ENCODE results near the gene TPRN. TPM values are rescaled to one million over a fixed set of nuclear protein-coding genes. Genes with fewer than 3 reads are reported as not detected.

The TPRN gene
- total RNA-seq, 1 experiment from 2014 or later, result 7.4 TPM

DNA sequence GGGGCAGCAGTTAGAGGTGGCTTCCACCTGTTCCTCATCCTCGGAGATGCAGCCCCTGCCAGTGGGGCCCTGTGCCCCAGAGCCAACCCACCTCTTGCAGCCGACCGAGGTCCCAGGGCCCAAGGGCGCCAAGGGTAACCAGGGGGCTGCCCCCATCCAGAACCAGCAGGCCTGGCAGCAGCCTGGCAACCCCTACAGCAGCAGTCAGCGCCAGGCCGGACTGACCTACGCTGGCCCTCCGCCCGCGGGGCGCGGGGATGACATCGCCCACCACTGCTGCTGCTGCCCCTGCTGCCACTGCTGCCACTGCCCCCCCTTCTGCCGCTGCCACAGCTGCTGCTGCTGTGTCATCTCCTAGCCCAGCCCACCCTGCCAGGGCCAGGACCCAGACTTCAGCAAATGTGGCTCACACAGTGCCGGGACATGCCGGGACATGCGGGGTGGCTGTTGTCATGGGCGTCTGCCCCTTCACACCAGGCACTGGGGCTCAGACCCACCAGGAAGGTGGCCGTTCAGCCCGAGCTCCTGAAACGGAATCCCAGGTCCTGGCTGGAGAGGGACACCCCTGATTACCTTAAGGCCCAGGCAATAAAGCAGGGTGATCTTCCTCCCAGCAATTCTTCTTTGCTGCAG is 25.3 kb upstream of the TPRN start:
- DNase-seq (ENCODE audit: extremely low read depth, low read depth), result no peak

DNA sequence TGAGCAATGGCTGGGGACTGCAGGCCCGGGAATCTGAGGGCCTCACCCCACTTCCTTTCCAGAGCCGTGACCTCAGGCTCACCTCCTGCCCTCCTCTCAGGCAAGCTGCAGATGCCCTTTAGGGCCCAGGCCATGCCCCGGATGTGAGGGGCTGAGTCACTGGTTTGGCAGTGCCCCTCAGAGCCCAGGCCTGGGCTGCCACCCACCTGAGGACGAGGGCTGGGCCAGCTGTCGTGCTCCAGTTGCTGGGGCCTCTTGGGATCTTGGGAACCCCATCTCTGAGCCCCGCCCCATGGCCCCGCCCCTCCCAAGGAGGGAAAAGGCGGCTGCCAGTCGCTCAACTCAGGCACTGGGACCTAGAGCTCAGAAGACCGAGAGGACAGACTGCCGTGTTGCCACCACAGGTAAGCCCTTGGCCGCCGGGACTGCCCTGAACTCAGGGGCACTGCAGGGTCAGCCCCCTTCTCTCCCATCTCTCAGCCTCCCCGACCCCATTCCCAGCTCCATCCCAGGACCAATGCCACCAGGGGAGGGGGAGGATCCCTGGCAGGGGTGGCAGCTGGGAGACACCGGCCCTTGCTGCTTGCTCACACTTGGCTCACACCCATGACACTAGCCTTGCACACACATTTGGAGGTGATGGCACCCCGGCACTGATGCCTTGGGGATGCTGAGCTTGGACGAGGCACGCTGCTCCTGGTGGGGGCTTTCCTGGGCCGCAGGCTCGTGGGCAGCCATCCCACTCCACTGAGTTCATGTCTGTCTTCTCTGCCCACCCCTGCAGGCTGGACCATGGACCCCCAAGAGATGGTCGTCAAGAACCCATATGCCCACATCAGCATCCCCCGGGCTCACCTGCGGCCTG is 24.5 kb upstream of the TPRN start, which contains the start of gene CYSRT1:
TSS of gene CYSRT1 (plus strand) at position 345 of the 865 bp plus-strand sequence. CDS start at position 793, 448 bp downstream.
- no peak for DNase-seq (ENCODE audit: extremely low read depth, low read depth)

DNA sequence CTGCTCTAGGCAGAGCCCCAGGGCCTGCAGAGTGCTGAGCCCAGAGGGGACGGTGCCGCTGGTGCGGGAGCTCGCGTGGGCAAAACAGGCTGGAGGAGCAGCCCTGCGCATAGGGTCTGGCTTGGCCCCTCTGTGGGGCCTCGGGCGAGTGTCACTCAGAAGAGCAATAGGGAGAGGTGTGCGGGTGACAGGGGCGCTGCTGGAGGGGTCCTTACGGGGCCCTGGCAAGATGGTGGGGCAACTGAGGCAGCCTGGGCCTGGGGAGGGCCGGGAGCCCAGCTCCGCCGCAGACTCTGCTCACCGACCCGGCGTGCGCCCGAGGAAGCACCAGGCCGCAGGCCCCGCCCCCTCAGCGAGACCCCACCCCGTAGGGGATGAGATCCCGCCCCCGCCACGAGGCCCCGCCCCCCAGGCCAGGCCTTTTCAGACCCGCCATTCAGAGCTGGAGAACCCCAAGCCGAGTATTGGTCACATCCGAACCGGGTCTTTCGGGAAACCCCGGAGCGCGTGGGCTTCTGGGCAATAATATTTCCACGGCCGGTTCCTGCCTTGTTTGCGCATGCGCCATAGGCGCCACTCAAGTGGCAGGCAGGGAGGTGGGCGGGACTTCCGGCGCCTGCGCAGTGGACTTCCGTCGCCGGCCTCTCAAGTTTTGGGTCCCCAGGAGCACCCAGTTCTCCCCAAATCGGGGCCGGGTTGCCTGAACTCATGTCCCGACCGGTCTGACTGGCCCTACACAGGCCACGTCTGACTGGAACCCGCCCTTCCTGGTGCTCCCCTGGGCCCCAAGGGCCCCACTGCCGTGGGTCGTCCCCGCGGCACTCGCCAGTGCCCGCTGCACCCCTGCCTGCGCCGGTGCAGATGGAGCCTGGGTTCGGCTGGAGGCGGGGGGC is 22.8 kb upstream of the TPRN start:
- DNase-seq (ENCODE audit: extremely low read depth, low read depth), result peak; percentile 99

DNA sequence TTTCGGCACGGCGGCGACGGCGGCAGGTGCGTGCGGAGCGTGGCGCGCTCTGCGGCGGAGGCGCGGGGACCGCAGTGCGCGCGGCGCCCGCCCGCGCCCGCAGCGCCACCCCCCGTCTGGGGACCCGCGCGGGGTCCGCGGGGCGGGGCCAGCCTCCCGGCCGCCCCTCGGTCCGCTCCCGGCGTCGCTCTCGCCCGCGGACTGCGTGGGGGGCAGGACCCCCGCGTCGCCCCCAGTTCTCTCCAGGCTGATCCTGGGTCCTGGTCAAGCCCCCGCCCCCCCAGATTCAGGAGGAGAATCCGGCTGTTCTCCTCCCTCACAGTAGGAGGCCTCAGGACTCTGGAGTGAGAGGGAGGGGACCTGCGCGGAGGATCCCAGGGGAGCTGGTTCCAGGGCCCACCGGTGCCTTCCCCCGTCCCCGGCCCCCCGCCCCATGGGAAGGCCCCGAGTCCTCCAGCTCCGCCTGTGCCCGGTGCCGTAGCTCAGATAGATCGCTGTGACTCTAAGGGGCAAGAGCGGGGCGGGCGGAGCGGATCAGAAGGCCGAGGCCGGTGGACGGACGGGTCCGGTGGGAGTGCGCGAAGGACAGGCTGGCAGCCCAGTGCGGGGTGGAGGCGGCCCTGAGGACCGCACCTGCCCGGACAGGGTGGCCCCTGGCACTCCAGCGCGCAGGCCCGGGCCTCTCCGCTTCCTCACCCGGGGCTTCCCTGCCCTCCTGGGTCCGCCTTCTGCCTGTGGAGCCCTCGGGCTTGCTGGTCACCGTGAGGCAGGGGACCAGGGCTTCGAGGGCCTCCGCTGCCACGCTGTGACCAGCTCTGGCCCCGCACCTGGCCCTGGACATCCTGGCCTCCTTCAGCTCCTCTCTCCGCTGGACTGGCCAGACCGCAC is 21.9 kb upstream of the TPRN start, which contains the start of gene RNF208:
TSS of gene RNF208 (minus strand) at position 51 of the 888 bp plus-strand sequence. CDS start 1,028 bp downstream, outside the sequence.
- no peak for DNase-seq (ENCODE audit: extremely low read depth, low read depth)

DNA sequence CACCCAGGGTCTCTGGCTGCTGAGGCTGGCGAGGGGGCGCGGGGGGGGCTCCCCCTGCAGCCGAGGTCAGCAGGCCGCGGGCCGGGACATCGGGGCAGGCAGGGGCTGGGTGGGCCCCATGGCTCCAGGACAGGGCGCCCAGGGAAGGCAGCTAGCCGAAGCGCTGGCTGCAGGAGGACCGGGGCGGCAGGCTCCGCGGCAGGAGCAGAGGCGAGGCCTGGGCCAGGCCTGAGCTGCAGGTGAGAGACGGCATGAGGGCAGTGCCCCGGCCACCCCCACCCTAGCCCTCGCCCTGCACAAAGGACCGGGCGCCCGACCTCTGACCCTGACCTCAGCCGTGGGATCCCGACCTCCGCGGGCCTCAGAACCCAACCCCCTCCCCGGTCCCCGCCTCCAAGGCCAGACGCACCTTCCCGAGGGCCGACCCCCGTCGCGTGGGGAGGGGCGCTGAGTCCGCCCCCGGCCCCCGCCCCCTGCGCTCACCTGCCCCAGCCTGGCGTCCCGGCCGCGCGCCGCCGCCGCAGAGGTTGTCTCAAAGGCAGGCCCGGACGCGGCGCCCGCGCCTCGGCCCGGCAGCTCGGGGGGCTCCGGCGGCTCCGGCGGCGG is 21.1 kb upstream of the TPRN start:
- no peak for DNase-seq (ENCODE audit: extremely low read depth, low read depth)

DNA sequence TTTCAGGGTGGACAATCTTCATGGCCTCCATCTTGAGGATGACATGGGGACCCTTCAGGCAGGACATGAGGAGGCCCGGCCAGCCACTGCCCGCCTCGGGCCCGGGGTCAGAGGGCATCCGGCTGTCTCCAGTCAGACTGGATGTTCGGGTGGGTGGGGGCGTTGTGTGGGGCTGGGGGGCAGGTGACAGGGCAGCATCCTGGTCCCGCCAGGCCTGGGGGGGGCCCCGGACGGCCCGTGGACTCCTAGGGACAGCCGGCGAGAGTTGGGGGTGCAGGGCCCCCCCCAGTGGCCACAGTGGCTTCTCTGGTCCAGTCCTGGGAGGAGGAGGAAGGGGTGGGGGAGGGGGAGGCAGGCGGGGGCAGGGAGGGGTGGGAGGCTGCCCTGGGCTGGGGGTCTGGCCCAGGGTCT is 20.6 kb upstream of the TPRN start:
- no peak for DNase-seq (ENCODE audit: extremely low read depth, low read depth)

DNA sequence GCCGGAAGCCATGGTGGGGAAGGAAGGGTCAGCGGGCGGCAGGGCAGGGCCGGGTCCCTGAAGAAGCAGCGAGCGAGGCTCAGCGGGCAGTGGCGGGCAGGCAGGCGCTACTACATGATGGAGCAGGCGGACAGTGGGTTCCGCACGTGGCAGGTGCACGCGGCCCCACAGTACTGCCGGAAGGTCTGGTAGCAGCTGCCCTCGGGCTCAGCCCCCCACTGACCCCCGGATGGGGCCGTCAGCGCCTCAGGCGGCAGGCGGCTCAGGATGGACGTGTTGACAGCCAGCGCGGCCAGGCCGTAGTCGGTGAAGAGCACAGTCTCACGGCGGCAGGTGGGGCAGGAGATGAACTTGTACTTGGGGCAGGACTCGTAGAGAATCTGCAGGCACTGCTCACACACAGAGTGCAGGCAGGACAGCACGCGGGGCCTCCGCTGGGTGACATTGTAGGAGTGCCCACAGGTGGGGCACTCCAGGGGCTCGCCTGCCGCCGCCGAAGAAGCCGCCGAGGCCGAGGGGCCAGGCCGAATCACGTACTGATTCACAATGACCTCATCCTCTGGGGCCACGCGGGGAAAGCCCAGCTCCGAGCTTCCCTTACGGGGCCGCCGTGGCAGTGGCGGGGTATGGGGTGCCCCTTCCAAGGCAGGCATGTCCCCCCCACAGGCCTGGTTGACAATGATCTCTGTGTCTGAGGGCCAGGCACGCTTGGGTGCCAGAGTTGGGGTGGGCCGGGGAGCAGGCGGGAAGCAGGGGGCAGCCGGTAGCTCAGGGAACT is 20.0 kb upstream of the TPRN start:
- DNase-seq (ENCODE audit: extremely low read depth, low read depth), result no peak

DNA sequence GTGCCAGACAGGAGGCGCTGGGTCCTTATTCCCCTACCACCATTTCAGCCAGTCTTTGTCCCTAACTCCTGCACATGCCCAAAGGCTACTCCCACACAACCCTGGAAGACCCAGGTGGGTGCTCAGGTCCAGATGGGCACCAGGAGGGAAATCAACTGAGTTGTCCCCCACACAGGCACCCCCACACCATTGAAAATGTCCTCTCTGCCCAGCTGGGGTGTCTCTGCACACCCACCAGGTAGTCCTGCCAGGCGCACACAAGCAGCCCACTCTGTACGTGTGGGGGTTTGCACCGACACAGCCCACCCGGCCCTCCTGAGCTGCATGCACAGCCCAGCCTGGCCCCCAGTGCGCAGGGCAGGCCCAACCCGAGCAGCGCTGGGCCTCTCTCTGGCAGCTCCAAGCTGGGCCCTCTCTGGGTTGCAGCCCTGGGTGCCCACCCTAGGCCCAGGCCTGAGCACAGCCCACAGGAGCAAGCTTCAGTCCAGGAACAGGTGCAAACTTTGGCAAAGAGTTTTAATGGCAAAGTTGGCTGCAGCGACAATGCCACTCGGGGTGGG is 19.3 kb upstream of the TPRN start:
- no peak for DNase-seq (ENCODE audit: extremely low read depth, low read depth)

DNA sequence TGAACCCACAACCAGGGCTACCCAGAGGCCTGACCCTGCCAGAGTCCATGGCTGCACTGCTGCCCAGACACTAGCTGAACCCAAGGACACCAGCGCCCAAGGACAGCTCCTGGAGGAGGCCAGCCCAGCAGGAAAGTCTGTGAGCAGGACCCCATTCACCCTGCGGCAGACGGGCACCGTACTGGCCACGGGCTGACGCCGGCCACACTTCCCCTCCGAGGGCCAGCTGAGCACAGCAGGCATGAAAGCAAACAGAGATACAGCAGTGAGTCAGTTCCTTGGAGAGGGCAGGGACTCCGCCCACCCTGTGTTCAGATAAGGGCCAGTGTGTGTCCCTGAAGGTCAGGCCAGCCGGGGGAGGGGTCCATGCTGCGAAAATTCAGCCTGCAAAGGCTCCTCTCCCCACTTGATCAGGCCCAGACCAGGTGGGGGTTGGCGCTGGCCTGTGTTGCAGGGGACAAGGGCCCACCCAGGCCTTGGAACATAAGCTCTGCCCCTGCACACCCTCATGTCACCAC is 18.3 kb upstream of the TPRN start:
- peak; percentile 62 for DNase-seq (ENCODE audit: extremely low read depth, low read depth)

DNA sequence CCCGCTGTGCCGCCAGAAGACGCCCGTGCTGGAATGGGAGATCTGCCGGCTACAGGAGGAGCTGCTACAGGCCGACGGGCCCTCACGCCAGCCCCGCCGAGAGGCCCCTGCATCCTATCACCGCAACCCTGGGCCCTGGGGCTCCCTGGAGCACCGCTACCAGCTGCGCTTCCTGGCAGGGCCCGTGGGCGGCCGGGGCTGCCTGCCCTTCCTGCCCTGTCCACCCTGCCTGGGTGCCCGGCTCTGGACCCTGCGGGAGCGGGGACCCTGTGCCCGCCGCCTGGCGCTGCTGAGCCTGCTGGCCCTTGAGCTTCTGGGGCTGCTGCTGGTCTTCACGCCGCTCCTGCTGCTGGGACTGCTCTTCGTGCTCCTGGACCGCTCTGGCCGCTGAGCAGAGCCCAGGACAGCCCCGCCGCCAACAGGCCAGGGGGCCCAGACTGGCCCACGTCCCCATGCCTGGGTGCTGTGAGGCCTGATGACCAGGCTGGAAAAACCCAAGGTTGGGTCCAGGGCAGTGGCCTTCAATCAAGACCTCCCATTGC is 17.7 kb upstream of the TPRN start:
- DNase-seq (ENCODE audit: extremely low read depth, low read depth), result no peak

DNA sequence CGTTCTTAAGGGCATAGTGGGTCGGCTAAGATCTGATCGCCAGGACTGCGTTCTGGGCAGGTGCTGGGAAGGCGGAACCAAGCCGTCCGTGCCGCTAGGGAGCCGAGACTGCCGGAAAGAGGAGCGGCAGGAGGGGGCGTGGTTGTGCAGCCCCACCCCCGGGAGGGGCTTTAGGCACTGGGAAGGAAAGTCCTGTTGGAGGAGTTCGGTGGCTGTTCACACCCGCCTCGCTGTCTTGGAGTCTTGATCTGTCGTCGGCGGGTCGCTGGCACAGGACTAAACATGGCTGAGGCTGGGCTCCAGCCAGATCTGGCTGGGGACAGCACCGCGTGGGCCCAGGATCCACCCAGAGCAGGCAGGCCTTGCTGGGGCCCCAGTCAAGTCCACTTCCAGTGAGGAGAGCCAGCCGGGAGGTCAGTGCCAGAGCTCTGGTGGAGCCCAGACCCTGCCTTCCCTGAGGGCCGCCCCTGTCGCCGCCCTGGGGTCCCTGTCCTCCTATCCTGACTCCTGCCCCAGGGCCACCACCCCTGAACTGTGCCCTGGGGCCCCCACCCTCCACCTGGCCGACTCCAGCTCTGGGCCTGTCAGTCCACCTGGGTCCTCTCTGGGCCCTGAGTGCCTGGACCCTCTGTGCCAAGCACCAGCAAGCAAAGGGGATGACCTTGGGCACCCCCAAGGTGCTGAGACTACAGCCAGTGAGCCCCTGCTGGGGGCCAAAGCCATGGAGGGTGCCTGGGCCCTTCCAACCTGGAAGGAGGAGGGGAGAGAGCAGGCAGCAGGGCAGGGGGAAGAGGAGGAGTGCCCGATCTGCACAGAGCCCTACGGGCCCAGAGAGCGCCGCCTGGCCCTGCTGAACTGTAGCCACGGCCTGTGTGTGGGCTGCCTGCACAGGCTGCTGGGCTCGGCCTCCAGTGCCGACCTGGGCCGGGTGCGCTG is 17.0 kb upstream of the TPRN start:
- DNase-seq (ENCODE audit: extremely low read depth, low read depth), result peak; percentile 61

DNA sequence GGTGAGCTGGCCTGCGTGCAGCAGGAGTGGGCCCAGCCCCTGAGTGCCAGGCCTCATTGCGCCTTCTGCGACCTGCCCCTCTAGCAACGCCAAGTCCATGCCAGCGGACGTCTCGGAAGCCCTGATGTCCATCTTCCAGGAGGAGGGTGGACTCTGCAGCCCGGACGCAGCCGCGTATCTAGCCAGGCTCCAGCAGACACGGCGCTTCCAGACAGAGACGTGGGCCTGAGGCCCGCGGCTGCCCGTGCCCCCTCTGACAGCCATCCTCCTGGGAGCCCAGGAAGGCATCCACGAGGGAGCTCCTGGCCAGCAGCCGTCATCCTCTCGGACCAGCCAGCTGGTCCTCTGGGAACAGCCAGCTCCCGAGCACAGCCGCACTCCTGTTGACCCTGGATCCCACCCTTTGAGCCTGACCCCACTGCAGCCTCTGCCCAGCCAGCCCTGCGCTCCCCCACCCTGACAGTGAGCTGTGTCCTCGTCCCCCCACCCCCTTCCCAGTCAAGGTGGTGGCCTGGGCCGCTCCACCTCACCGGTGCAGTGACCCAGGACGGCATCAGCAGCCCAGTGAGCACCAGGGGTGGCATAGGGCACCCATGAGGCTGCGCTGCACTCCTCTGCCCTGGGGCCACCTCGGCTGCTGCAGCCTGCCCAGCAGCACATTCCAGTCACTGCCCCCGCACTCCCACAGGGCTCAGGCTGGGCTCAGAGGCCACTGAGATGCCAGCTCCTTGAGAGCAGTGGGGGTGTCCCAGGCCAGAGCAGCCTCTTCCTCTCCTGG is 15.8 kb upstream of the TPRN start:
- no peak for DNase-seq (ENCODE audit: extremely low read depth, low read depth)

DNA sequence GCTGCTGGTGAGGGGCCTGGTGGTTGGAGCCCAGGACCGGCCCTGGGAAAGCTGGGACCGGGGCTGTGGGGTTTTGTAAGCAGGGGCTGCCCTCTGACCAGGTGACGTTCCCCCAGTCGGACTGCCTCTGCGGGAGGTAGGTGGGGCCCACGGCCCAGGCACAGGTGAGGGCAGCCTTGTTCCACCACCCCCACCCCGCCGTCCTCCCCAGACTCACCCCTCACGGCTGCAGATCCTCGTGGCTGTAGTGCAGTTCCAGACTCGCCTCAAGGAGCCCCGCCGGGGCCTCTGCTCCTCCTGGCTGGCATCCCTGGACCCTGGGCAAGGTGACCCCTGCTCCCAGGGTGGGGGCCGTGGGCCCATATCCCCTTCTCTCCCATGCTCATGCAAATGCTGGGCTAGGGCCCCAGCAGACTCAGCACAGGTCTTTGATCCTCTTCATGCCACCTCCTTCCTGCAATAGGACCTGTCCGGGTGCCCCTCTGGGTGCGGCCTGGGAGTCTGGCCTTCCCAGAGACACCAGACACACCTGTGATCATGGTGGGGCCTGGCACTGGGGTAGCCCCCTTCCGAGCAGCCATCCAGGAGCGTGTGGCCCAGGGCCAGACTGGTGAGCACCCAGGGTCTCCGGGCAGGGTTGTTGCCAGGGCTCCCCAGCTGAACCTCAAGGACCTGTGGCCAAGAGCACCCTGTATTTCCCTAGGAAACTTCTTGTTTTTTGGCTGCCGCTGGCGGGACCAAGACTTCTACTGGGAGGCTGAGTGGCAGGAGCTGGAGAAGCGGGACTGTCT is 14.8 kb upstream of the TPRN start:
- no peak for DNase-seq (ENCODE audit: extremely low read depth, low read depth)

DNA sequence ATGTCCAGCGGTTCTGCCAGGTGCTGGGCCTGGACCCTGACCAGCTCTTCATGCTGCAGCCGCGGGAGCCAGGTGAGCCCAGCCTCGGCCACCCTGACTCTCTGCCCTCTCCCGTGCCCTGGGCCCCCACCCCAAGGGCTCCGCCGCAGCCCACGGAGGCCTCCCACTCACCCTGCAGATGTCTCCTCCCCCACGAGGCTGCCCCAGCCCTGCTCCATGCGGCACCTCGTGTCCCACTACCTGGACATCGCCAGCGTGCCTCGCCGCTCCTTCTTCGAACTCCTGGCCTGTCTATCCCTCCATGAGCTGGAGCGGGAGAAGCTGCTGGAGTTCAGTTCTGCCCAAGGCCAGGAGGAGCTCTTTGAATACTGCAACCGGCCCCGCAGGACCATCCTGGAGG is 14.1 kb upstream of the TPRN start:
- DNase-seq (ENCODE audit: extremely low read depth, low read depth), result no peak

Measured in NCI-H460 (cell line).